ENCODE measurements around the gene KCNJ2.

The KCNJ2 gene

DNA sequence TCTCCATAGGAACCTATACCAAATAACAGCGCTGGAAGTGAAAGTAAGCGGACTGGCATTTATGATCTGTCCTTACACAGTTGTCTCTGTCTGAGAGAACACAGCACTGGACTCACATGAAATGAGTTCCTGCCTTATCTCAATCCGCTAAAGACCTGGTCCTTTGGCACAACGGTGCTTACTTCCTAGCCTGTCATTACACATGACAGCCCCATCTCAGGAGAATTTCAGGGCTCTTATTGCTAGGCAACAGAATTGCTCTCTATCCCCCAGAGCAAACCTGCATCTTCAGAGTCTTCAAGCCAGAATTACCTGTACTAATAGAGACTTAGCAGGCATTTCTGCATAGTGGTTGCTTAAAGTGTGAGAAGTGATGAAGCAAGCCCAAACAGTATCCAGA, 4.3 kb downstream of the KCNJ2 start:
- Histone ChIP-seq H3K27me3 (no peaks in the 10 kb centered on the region), H3K36me3 (peaks cover 31% of the 10 kb centered on the region), H3K9me3 (no peaks in the 10 kb centered on the region), H3K27ac (peak overlapping the region; percentile 37), H3K4me3 (ENCODE audit: low read depth in 1 of 2, low read length in 1 of 2) (peak overlapping the region in 1 of 2 experiments; percentile 99), H3K4me1 (ENCODE audit: control insufficient read depth in 1 of 2, insufficient read depth in 1 of 2, low read depth in 1 of 2, low read length in 1 of 2) (peaks cover 51 to 62% of the 10 kb centered on the region in 2 experiments)
- TF ChIP-seq, protein P1, sequence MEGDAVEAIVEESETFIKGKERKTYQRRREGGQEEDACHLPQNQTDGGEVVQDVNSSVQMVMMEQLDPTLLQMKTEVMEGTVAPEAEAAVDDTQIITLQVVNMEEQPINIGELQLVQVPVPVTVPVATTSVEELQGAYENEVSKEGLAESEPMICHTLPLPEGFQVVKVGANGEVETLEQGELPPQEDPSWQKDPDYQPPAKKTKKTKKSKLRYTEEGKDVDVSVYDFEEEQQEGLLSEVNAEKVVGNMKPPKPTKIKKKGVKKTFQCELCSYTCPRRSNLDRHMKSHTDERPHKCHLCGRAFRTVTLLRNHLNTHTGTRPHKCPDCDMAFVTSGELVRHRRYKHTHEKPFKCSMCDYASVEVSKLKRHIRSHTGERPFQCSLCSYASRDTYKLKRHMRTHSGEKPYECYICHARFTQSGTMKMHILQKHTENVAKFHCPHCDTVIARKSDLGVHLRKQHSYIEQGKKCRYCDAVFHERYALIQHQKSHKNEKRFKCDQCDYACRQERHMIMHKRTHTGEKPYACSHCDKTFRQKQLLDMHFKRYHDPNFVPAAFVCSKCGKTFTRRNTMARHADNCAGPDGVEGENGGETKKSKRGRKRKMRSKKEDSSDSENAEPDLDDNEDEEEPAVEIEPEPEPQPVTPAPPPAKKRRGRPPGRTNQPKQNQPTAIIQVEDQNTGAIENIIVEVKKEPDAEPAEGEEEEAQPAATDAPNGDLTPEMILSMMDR (IDR thresholded peaks at IDR 0.05), result no peak

GRCh38 chr17:70181376-70181775, 12.0 kb downstream of the KCNJ2 start:
- Histone ChIP-seq H3K9me3 (no peaks in the 10 kb centered on the region), H3K4me1 (ENCODE audit: control insufficient read depth in 1 of 2, insufficient read depth in 1 of 2, low read depth in 1 of 2, low read length in 1 of 2) (peaks cover 8 to 15% of the 10 kb centered on the region in 2 experiments), H3K4me3 (ENCODE audit: low read depth in 1 of 2, low read length in 1 of 2) (no peak overlapping the region), H3K27ac (no peak overlapping the region), H3K27me3 (no peaks in the 10 kb centered on the region), H3K36me3 (peaks cover 19% of the 10 kb centered on the region)
- TF ChIP-seq, protein P1 (IDR thresholded peaks at IDR 0.05), result no peak

DNA sequence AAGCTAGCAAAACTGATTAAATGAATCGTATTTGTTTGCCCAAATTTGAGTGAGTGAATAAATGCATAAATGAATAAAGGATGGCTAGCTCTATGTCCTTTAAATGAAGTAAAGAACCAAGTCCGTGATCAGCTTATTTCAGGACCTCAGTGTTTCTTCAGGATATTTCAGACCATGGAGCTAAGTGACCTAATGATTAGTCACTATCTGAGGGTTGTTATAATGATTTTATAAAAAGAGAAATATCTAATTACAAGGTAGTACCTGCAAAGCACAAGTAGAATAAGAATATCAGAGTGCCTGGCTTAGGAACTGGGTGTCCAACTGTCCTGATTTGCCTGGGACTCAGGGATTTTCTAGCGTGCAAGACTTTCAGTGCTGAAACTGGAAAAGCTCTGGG, 12.5 kb downstream of the KCNJ2 start:
- Histone ChIP-seq H3K27ac (no peak overlapping the region), H3K4me1 (ENCODE audit: control insufficient read depth in 1 of 2, insufficient read depth in 1 of 2, low read depth in 1 of 2, low read length in 1 of 2) (peaks cover 8 to 12% of the 10 kb centered on the region in 2 experiments), H3K27me3 (no peaks in the 10 kb centered on the region), H3K9me3 (no peaks in the 10 kb centered on the region), H3K4me3 (ENCODE audit: low read depth in 1 of 2, low read length in 1 of 2) (no peak overlapping the region), H3K36me3 (peaks cover 14% of the 10 kb centered on the region)
- TF ChIP-seq, protein P1 (IDR thresholded peaks at IDR 0.05), result no peak

GRCh38 chr17:70183508-70183907, 14.2 kb downstream of the KCNJ2 start:
- H3K36me3 ChIP-seq, result peaks cover 6% of the 10 kb centered on the region
- no peaks in the 10 kb centered on the region for H3K9me3 ChIP-seq
- no peaks in the 10 kb centered on the region for H3K4me1 ChIP-seq (ENCODE audit: control insufficient read depth in 1 of 2, insufficient read depth in 1 of 2, low read depth in 1 of 2, low read length in 1 of 2)
- H3K4me3 ChIP-seq (ENCODE audit: low read depth in 1 of 2, low read length in 1 of 2), result no peak overlapping the region
- TF ChIP-seq, protein P1 (IDR thresholded peaks at IDR 0.05), result no peak
- H3K27me3 ChIP-seq, result no peaks in the 10 kb centered on the region
- no peak overlapping the region for H3K27ac ChIP-seq

DNA sequence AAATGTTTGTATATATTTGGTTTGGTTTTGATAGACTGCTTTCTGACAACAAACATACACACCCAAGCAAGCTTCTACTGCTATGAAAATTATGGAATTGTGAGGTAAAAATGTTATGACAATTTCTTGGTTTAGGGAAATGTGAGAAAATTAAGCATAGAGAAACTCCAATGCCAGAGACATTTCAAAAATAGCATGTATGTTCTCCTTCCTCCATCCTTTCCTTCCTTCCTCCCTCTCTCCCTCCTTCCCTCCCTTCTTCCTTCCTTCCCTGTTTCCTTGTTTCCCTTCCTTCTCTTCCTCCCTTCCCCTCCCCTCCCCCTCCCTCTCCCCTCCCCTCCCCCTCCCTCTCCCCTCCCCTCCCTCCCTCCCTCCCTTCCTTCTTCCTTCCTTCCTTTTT, 14.9 kb downstream of the KCNJ2 start:
- TF ChIP-seq, protein P1 (IDR thresholded peaks at IDR 0.05), result no peak
- H3K27ac ChIP-seq, result peak overlapping the region; percentile 46
- H3K27me3 ChIP-seq, result no peaks in the 10 kb centered on the region
- H3K36me3 ChIP-seq, result peaks cover 3% of the 10 kb centered on the region
- no peak overlapping the region for H3K4me3 ChIP-seq (ENCODE audit: low read depth in 1 of 2, low read length in 1 of 2)
- no peaks in the 10 kb centered on the region for H3K9me3 ChIP-seq
- H3K4me1 ChIP-seq (ENCODE audit: control insufficient read depth in 1 of 2, insufficient read depth in 1 of 2, low read depth in 1 of 2, low read length in 1 of 2), result no peaks in the 10 kb centered on the region

DNA sequence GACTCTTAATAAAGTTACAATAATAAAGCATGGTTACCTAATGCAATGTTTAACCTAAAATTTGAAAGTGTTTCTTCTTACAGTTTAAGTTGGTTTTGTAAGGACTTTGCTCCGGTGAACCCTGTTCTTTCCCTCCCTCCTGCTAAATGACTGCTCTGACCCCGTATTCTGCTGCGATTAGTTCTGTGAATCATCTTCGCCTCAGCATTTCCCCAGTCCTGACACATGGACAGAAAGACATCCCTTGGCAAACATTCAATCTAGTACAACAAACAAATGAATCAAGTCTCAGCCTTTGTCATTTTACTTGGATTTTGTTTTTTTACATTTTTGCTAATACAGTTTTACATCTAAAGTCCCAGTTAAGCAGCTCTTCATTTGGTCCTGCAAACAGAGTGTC, 15.4 kb downstream of the KCNJ2 start:
- Histone ChIP-seq H3K27me3 (no peaks in the 10 kb centered on the region), H3K4me3 (ENCODE audit: low read depth in 1 of 2, low read length in 1 of 2) (no peak overlapping the region), H3K9me3 (no peaks in the 10 kb centered on the region), H3K36me3 (no peaks in the 10 kb centered on the region), H3K4me1 (ENCODE audit: control insufficient read depth in 1 of 2, insufficient read depth in 1 of 2, low read depth in 1 of 2, low read length in 1 of 2) (no peaks in the 10 kb centered on the region), H3K27ac (peak overlapping the region; percentile 49)
- TF ChIP-seq, protein P1 (IDR thresholded peaks at IDR 0.05), result no peak
